SW 1271 (cell line): ENCODE data around the gene NUAK1.

Experiments
- DNase-seq, 2 experiments: peaks; one replicate each; lab custom pipeline; 2025; lab: John Stamatoyannopoulos, UW

Gene NUAK1

GRCh38 chr12:106109168-106109910 lies 29.4 kb downstream of the NUAK1 start:
- DNase-seq: no peak

GRCh38 chr12:106108185-106108835 lies 30.4 kb downstream of the NUAK1 start:
- no peak for DNase-seq

GRCh38 chr12:106107566-106107965 lies 31.2 kb downstream of the NUAK1 start:
- DNase-seq: no peak

- no peak for DNase-seq
Observed at GRCh38 chr12:106106892-106107291, 31.9 kb downstream of the NUAK1 start.

- no peak for DNase-seq
Observed at GRCh38 chr12:106106061-106106566, 32.6 kb downstream of the NUAK1 start.

GRCh38 chr12:106101803-106102202 lies 37.0 kb downstream of the NUAK1 start:
- DNase-seq: no peak

- no peak for DNase-seq
Observed at GRCh38 chr12:106098691-106099200, 40.0 kb downstream of the NUAK1 start.

- DNase-seq: no peak
Observed at GRCh38 chr12:106097011-106097410, 41.7 kb downstream of the NUAK1 start.

GRCh38 chr12:106096376-106096775 lies 42.4 kb downstream of the NUAK1 start:
- DNase-seq: no peak

- DNase-seq: no peak
Observed at GRCh38 chr12:106094304-106094703, 44.5 kb downstream of the NUAK1 start.

- DNase-seq: no peak
Observed at GRCh38 chr12:106093246-106093645, 45.5 kb downstream of the NUAK1 start.

GRCh38 chr12:106091446-106091820 lies 47.3 kb downstream of the NUAK1 start:
- DNase-seq: no peak

GRCh38 chr12:106090591-106091445 lies 47.9 kb downstream of the NUAK1 start:
- DNase-seq: no peak

- DNase-seq: no peak
Observed at GRCh38 chr12:106089935-106090334, 48.8 kb downstream of the NUAK1 start.

- no peak for DNase-seq
Observed at GRCh38 chr12:106088811-106089485, 49.8 kb downstream of the NUAK1 start.

- no peak for DNase-seq
Observed at GRCh38 chr12:106088246-106088808, 50.4 kb downstream of the NUAK1 start.

- no peak for DNase-seq
Observed at GRCh38 chr12:106086696-106087095, 52.1 kb downstream of the NUAK1 start.

- no peak for DNase-seq
Observed at GRCh38 chr12:106085213-106085612, 53.5 kb downstream of the NUAK1 start.

GRCh38 chr12:106084759-106085158 lies 54.0 kb downstream of the NUAK1 start:
- DNase-seq: no peak

GRCh38 chr12:106084014-106084671 lies 54.6 kb downstream of the NUAK1 start:
- DNase-seq: peak; percentile 53 to 75
